NCI-H2107 treated with DMSO at 0.1 percent for 48 hours (cell line): ENCODE measurements around the gene PKP4.

Experiments
- DNase-seq: peaks from one replicate; lab custom pipeline; 2025; ENCODE audit not compliant: unreplicated experiment; lab: John Stamatoyannopoulos, UW

PKP4 gene

GRCh38 chr2:158539176-158540005 lies 82.6 kb downstream of the PKP4 start:
- peak; percentile 46 for DNase-seq

- no peak for DNase-seq
Observed at GRCh38 chr2:158542577-158542976, 85.8 kb downstream of the PKP4 start.

DNA sequence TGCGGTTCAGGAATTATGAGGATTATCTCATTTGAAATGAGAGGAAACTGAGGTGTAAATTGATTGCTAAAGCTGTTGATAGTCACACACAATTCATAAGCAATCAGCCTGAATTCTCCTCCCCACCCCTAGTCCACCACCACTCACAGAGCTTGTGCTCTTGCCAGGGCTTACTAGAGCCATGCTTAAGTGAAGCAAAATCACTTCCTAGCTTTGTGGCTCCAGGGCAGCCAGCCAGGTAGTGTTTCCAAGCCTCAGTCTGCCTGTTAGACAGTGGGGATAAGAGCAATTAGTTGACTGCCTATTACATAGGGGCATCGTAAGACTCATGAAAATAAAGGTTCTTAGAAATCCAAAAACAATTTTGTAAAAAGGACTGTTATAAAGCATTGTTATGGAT lies 87.2 kb downstream of the PKP4 start:
- DNase-seq, result no peak

DNA sequence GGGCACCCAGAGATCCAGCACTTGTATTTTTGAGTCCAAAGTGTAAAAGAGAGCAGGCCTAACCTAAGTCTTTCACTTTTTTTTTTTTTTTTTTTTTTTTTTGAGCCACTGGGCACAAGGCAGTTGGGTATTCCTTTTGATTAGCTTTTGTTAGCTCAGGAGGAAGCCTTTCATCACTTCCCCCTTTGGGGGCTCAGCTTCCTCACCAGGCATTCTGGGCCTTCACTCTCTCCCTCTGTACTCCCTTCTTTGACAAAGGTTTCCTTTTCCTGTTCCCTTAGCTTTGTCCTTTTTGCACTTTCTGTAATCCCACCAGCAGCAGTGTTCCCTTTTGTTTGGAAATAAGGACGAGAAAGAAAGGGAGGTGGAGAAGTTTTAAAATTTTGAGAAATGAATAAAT lies 88.2 kb downstream of the PKP4 start:
- DNase-seq, result no peak

GRCh38 chr2:158546412-158547144 lies 89.8 kb downstream of the PKP4 start:
- no peak for DNase-seq

DNA sequence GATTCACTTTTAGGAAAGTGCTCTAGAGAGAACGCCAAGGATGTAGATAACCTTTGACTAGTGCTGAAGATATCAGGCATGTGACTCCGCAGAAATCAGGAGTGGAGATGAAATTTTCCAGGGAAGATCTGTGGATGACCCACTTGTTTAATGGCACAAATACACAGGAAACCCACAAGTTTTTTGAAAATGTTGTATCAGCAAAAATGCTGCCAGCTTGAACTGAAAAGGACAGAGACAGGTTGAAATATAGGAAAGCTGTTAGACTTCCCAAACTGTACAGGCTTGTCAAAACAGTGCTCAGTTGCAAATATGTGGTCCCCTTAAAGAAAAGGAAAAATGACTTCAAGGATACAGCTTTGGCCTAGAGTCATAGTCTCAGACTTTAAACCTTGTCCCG lies 96.5 kb downstream of the PKP4 start:
- no peak for DNase-seq

- no peak for DNase-seq
Observed at GRCh38 chr2:158554996-158555395, 98.2 kb downstream of the PKP4 start.

- no peak for DNase-seq
Observed at GRCh38 chr2:158556124-158556523, 99.4 kb downstream of the PKP4 start.

- no peak for DNase-seq
Observed at GRCh38 chr2:158557752-158558151, 101.0 kb downstream of the PKP4 start.

DNA sequence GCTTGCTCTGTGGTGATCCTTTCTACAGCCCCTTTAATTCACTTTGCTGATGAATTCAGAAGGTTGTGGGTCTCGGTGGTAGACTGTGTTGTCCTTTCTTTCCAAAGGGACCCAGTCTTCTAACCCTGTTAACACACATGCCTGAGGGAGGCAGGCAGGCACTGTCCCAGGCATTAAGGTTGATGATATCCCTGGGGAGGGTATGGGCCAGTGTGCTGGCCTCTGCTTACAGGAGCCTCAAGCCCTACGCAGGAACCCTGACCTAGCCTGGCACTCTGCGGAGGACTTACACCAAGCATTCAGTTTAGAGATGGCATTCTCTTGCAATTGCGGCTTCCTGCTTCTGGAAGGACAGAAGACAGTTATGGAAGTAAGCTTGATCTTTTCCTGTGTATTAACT lies 102.5 kb downstream of the PKP4 start:
- DNase-seq, result no peak

DNA sequence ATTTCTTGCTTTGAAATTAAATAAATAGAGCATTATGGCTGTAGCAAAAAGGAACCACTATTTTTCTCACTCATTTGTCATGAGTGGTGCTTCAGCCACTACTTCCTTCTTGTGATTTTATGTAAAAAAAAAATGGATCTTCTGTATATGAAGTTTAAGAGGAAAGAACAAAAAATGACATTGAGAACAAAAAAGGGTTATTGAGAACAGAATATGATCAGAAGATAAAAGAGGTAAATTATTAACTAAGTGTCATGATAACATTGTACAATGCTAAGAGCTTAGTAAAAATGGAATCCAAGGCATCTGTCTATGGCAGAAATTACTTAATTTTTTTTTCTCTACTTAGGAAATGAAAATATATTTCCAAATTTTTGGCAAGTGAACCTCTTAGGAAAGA lies 103.5 kb downstream of the PKP4 start:
- no peak for DNase-seq

DNA sequence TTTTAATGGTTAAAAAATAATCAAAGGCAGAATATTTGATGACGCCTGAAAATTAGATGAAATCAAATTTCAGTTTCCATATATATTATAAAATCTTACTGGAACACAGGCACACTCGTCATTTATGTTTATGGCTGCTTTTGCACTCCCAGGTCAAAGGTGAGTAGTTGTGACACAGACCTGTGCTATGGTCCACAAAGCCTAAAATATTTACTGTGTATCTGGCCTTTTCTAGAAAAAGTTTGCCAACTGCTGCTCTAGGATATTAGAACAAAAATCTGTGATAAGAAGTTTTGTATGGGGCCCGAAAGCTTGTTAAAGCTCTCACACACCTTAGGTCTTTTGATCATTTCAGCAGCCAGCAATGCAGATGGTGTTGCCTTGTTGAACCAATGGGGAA lies 104.3 kb downstream of the PKP4 start:
- DNase-seq, result no peak

DNA sequence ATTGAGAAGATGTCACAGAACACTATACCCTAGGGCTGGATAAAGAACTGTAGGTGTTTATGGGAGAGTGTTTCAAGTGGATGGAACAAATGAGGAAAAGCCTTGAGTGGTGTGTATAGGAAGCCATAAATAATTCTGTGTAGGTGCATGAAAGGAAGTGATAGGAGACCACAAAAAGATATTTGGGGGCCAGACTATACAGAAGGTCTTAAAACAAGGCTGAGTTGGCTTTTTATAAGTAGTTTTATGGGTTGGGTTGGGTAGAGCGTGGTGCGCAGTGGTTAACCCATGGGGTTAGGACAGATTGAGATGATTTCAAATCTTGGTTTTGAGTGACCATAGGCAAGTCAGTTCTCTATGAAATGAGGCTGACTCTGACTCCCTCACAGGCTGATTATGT lies 110.5 kb downstream of the PKP4 start:
- no peak for DNase-seq

GRCh38 chr2:158569284-158569683 lies 112.5 kb downstream of the PKP4 start:
- DNase-seq, result no peak

DNA sequence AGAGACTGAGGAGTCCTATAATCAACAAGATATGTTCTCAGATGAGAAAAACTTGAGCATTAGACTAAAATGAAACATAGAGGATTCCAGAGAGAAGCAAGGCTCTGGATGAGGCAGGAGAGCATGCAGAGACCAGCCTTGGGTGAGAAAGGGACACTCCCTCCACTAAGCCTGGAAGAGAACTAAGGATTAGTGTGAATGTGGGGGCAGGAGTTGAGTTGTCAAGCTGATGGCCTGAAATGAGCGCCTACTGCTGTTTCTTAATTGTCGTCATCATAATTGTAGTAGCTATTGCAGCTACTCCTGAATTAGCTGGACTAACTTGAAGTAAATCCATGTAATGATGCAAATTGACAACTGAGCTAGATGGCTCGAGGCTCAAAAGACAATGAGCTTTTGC lies 114.1 kb downstream of the PKP4 start:
- no peak for DNase-seq

DNA sequence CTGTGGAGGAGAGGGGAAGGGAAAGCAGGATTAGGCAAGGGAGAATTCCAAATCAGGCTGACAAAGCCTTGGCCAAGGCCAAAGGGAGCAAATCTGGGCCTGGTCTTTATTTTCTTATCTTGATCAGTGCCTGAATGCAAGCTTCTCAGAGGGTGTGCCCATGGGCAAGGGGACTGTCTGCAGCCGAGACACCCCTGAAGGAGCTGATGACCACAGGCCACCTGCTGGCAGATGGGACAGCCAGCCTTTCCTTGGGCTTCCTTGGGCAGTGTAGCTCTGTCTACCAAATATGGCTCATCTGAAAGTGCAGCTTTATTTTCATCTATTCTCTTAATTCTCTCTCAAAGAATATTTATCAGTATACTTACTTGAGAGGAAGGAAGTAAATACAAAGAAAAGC lies 117.0 kb downstream of the PKP4 start:
- no peak for DNase-seq

GRCh38 chr2:158575051-158575635 lies 118.4 kb downstream of the PKP4 start:
- DNase-seq, result no peak

- no peak for DNase-seq
Observed at GRCh38 chr2:158577141-158577540, 120.4 kb downstream of the PKP4 start.

DNA sequence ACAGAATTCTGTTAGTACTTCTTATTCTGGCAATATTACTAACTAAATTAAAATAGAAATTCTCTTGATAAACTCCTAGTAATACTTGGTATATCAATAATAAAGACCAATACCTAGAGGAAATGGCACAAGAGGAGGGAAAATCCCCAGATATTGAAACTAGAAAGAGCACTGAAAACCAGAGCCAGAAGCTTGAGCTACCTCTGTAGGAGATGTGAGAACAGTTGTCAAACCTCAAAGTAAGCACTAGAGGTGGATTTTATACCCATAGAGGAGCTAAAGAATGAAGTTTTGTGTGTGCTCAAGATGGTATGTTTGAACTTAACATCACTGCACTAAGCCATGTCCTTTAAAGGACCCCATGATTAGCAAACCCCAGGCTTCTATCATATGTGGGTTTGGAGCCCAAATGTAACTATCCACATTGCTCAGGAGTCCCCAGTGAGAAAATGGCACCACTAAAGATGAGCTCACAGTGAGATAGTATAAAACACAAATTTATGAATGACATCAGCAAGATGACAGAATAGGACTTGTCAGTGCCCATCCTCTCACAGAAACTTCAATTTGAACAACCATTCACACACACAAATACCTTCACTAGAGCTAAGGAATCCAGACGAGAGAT lies 122.1 kb downstream of the PKP4 start:
- no peak for DNase-seq

- no peak for DNase-seq
Observed at GRCh38 chr2:158579928-158580327, 123.2 kb downstream of the PKP4 start.

GRCh38 chr2:158580760-158581159 lies 124.0 kb downstream of the PKP4 start:
- no peak for DNase-seq

DNA sequence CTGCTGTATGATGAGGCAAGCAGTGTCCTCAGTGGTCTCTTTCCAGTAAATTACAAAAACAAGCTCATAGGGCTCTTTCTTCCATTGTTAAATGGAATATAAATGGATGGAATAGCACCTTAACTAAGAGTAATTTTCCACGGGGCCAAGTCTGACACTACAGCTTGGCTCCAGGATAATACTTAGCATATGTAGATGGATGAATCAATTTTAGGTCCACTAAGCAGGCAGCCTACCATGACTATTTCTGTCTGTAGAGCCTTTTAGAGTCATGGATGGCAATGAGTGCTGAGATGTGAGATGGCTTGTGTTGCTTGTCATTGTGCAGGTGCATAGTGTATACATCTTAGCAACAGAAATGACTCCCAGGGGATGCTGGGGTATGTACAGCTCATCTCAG lies 125.9 kb downstream of the PKP4 start:
- DNase-seq, result no peak
